ENCODE results near the gene TSHZ3. TPM values are rescaled to one million over a fixed set of nuclear protein-coding genes. Genes with fewer than 3 reads are reported as not detected.

The TSHZ3 gene
- polyA plus RNA-seq, 1 donor, result 11.7 TPM

GRCh38 chr19:31233295-31233800, 115.9 kb downstream of the TSHZ3 start:
- no peak for DNase-seq

DNA sequence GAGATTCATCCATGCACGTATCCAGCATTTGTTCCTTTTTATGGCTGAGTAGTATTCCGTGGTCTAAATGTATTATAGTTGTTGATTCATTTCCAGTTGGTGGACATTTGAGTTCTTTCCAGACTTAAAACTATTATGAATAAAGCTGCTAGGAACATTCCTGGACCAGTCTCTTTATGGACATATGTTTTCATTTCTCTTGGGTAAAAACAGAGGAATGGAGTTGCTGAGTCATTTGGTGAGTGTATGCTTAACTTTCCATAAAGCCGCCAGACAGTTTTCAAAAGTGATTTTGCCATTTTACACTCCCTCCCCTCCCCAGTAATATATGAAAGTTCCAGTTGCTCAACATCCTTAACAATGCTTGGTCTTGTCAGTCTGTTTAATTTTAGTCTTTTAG, 116.4 kb downstream of the TSHZ3 start:
- no peak for DNase-seq

- DNase-seq, result no peak
Observed at GRCh38 chr19:31232180-31232579, 117.1 kb downstream of the TSHZ3 start.

DNA sequence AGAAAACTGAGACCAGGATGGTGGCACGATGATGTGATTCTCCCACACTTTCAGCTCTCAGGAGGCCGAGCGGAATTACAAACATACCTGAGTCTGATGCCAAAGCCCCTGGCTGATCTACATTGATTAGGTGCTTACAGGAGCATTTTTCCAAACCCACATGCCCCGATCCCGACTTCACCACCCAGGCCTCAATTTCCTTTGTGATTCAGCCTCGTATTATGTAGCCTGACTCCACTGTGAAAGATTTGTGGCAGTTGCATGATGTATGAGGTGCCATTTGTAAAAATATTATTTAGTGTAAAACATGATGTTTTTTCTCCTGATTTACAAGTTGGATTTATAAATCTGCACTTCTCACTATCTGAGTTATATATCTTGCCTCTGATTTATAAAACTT, 118.0 kb downstream of the TSHZ3 start:
- DNase-seq, result no peak

DNA sequence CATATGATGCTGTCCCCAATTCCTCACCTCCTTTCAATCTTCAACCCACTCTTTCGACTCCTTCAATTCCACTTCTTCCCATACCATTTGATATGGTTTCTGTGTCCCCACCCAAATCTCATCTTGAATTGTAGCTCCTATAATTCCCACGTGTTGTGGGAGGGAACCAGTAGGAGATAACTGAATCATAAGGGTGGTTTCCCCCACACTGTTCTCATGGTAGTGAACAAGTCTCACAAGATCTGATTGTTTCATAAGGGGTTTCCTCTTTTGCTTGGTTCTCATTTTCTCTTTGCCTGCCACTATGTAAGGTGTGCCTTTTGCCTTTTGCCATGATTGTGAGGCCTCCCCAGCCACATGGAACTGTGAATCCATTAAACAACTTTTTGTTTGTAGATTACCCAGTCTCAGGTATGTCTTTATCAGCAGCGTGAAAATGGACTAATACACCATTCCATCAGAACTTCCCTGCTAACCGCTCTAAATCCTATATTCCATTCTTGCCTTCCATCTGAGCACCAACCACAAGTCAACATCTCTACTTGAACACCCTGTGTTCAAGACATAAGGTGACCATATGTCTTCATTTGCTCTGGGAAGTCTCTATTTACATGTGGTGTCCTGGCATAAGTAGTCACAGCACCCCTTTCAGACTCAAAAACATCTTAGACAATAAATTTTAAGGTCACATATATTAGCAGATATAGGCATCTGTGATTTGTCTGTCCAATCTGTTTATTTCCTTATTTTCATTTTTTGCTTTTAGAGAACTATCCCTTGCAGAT, 122.9 kb downstream of the TSHZ3 start:
- DNase-seq, result no peak
